Loucy (cell line): Measurements from ENCODE around the gene PREX1.

Experiments
- EZH2phosphoT487 ChIP-seq: fragments of 200-600 bp; IDR thresholded peaks from 2 replicates; pipeline ENCODE4 v1.6.1; 2018; ENCODE audit warnings: antibody characterized with exemption, mild to moderate bottlenecking, moderate library complexity, borderline replicate concordance
- TF ChIP-seq, protein P1 (sequence below): fragments of 200-600 bp; sonication (generic); conservative IDR thresholded peaks from 2 replicates; pipeline ENCODE4 v1.5.1; 2014; ENCODE audit warnings: mild to moderate bottlenecking, antibody characterized with exemption, low read length

DNA sequence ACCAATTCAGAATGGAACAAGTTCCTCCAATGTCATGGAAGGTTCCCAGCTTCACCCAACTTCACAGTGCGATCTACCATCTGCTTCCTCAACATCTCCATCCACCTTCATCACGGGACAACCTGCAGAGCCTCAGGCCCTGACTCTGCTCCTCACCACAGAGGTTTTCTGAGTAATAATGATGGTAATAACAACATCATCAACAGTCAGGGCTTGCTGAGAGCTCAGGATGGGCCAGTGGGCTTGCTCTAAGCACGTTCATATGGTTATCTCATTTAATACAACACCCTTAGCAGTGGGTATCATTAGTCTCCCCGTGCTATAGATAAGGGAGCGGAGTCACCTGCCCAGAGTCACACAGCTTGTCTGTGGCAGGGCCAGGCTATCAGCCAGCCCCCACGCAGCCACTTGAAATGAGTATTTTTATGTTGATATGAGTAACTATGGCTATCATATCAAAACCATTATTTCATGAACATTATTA is 38.6 kb downstream of the PREX1 start:
- TF ChIP-seq, protein P1, sequence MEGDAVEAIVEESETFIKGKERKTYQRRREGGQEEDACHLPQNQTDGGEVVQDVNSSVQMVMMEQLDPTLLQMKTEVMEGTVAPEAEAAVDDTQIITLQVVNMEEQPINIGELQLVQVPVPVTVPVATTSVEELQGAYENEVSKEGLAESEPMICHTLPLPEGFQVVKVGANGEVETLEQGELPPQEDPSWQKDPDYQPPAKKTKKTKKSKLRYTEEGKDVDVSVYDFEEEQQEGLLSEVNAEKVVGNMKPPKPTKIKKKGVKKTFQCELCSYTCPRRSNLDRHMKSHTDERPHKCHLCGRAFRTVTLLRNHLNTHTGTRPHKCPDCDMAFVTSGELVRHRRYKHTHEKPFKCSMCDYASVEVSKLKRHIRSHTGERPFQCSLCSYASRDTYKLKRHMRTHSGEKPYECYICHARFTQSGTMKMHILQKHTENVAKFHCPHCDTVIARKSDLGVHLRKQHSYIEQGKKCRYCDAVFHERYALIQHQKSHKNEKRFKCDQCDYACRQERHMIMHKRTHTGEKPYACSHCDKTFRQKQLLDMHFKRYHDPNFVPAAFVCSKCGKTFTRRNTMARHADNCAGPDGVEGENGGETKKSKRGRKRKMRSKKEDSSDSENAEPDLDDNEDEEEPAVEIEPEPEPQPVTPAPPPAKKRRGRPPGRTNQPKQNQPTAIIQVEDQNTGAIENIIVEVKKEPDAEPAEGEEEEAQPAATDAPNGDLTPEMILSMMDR = no peak
- no peak for TF ChIP-seq EZH2phosphoT487
